HG03045 (cell line): Measurements from ENCODE around the gene LGI4.
"Not testable (repeated sequence)": the region's sequence is repeated elsewhere in the genome, so short reads cannot be mapped to it uniquely, and the experiment has no call there.

Experiments
- ATAC-seq: cut with Tn5 transposase; IDR thresholded peaks from one replicate; pipeline ENCODE4 v1.9.1; 2021; ENCODE audit warnings: mild to moderate bottlenecking, moderate library complexity; ENCODE audit not compliant: unreplicated experiment

The LGI4 gene

GRCh38 chr19:35107545-35107944, 27.3 kb downstream of the LGI4 start:
- ATAC-seq, result no peak

DNA sequence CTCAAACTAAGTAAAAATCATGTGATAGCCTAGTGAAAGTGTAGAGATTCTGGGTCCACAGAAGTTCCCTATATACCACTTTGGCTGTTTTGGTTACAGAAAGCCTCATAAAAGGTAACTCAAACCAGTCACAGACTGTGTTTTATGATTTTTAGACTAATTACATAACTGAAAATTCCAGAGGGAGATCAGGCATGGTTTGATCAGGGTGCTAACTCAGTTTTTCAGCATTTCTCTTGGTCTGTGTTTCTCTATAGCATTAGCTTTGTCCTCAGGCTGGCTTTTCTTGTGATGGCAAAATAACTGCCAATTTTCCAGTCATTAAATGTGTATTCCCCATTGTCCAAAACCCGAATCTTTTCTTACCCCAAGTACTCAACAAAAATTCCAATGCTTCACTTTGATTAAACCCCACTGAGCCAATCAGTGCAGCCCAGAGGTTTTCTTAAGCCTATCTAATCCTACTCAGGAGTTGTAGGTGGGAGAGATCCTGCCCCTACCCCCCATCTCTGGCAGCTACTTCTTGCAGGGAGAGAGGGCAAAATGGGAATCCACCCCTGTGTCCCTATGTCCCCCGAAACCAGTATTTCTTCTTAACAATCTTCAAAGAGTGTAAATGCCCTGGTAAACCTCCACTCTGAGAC, 27.8 kb downstream of the LGI4 start:
- ATAC-seq, result no peak

GRCh38 chr19:35106291-35106583, 28.6 kb downstream of the LGI4 start:
- no peak for ATAC-seq

DNA sequence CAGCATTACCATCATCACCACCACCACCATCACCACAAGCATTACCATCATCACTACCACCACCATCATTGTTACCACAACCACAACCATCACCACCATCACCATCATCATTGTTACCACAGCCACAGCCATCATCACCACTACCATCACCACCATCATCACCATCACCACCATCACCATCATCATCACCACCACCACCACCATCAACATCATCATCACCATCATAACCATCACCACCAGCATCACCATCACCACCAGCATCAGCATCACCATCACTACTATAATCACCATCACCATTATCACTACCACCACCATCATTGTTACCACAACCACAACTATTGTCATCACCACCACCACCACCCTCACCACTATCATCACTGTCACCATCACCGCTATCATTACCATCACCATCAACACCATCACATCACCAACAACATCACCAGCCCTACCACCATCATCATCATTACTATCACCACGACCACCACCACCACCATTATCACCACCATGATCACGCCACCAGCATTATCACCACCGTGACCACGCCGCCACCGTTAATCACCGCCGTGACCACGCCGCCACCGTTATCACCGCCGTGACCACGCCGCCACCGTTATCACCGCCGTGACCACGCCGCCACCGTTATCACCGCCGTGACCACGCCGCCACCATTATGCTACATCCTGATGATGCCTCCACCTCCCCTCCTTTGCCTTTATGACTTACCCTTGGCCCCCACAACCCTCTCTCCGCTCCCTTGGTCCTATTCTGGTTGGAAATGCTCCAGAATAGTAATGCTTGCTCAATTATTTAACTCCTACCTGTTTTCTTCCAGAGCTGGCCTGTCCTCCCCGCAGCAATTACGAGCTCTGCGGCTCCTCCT, 29.2 kb downstream of the LGI4 start:
- ATAC-seq, result no peak

DNA sequence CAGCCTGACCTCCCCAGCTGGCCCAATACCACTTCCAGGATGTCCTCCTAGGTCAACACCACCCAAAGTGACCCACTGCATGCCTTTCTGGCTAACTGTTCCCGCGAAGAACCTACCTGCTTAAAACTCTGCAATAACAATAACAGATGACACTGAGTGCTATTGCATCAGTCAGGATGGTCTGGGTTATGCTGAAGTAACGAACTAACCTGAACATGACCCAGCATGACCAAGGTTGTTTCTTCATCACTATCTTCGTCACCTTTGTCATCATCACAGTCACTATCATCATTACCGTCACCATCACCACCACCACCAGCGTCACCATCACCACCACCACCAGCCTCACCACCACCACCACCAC, 29.8 kb downstream of the LGI4 start:
- ATAC-seq, result no peak

- no peak for ATAC-seq
Observed at GRCh38 chr19:35104361-35104760, 30.5 kb downstream of the LGI4 start.

DNA sequence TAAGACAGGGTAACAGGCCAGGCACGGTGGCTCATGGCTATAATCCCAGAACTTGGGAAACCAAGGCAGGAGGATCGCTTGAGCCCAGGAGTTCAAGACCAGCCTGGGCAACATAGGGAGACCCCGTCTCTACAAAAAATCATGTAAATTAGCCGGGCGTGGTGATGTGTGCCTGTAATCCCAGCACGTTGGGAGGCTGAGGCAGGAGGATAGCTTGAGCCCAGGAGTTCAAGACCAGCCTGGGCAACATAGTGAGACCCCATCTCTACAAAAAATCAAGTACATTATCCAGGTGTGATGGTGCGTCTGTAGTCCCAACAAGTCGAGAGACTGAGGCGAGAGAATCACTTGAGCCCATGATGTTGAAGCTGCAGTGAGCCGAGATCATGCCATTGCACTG, 31.2 kb downstream of the LGI4 start:
- not testable (repeated sequence) for ATAC-seq

- not testable (repeated sequence) for ATAC-seq
Observed at GRCh38 chr19:35101949-35102348, 32.9 kb downstream of the LGI4 start.

DNA sequence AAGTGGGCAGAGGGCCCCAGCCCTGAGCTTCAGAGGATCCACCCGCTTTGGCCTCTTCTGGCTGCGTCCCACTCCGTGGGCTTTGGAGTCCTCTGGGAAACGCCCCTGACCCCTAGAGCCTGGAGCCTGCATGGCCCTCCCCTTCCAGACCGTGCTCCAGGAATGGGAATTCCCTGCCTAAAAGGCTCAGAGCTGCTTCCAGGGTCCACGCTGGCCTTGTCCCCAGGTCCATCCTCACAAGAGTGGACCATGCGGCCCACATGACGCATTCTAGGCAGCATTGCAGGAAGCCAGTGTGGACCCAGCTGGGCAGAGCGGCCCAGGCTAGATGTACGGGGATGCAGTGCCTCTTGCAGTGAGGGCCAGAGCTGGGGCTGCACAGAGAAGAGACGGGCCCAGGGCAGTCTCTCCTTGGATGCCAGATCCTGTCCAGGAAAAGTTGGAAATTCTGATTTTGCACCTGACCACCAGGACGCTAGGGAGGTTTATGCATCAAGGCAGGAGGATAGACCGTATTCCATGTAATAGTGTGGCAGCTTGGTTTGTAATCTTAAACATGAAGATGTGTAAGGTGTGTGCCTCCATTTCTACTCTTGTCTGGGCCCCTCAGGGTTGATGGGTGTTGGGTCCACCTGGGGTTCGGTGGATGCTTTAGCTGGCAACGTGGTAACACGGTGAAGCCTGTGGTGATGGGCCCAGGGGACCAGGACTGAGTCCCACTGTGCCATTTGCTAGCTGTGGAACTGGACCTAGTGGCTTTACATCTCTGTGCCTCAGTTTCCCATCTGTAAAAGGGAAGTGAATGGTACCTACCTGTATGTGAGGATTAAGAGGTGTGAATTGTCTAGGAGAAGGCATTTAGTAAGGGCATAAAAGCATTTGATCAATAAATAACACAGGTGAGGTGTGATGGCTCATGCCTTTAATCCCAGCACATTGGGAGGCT, 34.0 kb downstream of the LGI4 start:
- ATAC-seq, result no peak

GRCh38 chr19:35099897-35100275, 35.0 kb downstream of the LGI4 start:
- ATAC-seq, result no peak

DNA sequence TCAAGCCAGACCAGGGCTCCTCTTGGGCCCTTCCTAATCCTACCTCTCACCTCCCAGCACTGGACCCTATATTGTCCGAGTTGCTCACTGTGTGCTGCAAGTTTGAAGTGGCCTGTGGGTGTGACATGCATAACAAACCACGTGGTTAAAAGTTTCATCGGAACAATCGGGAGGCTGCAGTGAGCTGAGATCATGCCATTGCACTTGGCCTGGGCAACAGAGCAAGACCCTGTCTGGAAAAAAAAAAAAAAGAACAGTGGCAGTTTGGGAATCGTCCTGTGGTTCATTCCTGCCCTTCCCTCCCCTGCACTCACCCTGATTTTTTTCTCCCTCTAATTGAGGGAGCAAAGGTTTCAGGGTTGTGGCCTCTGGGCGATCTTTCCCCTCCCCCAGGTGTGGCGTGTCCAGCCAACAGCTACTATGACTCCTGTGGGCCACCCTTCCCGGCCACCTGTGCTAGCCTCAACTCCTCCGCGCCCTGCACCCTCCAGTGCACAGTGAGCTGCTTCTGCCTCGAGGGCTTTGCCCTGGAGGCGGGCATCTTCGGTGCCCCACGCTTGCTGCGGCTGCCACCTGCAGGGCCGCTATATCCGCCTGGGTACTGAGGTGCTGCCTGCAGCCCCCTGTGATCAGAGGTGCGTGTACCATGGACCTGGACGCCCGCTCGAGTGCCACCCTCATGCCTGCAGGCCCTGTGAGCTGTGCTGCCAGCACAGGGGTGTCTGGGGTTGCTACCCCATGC, 35.5 kb downstream of the LGI4 start:
- ATAC-seq, result no peak

GRCh38 chr19:35098413-35099049, 36.3 kb downstream of the LGI4 start:
- ATAC-seq, result no peak

- no peak for ATAC-seq
Observed at GRCh38 chr19:35095667-35096368, 39.0 kb downstream of the LGI4 start.

DNA sequence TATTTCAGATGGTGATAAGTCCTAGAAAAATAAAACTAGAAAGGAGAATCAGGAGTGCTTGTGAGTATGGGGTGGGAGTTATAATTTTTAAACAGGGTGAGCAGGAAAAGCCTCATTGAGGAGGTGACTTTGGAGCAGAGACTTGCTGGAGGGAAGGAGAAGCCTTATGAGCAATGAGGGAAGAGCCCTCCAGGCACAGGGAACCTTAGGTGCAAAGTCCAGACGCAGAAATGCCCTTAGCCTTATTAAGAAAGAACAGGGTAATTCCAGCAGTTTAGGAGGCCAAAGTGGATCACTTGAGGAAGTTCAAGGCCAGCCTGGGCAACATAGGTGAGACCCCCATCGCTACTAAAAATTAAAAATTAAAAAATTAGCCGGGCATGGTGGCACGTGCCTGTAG, 40.2 kb downstream of the LGI4 start:
- ATAC-seq, result no peak

GRCh38 chr19:35093941-35094647, 40.8 kb downstream of the LGI4 start:
- no peak for ATAC-seq

DNA sequence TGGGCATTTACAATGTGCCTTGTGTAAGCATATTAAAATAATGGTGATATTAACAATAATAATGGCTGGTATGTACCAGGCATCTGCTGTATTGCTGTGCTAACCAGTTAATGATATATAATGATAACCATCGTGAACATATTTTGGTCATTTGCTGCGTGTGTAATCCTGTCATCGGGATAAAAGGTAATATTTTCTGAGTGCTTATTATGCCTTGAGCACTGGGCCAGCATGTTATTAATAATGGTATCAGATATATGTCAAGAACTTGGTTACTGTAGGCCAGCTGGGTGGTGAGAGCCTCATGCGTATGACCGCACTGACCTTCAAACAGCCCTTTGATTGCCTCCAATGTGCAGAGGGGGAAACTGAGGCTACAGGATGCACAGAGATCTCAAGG, 41.4 kb downstream of the LGI4 start:
- no peak for ATAC-seq

- no peak for ATAC-seq
Observed at GRCh38 chr19:35090506-35091214, 44.2 kb downstream of the LGI4 start.

DNA sequence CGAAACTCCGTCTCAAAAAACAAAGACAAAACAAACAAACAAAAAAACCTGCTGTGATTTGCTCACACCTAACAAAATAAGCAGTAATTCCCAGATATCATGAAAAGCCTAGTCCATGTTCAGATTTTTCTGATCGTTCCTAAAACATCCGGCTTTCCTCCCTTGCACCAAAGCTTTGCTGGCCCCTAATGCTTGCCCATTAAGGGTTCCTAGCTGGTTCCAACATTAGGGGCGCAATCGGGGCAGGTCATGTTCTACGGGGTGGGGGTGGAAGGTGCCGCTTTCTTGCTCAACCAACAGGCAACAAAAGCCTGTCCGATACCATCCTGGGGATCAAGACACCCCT, 44.7 kb downstream of the LGI4 start:
- ATAC-seq, result no peak

DNA sequence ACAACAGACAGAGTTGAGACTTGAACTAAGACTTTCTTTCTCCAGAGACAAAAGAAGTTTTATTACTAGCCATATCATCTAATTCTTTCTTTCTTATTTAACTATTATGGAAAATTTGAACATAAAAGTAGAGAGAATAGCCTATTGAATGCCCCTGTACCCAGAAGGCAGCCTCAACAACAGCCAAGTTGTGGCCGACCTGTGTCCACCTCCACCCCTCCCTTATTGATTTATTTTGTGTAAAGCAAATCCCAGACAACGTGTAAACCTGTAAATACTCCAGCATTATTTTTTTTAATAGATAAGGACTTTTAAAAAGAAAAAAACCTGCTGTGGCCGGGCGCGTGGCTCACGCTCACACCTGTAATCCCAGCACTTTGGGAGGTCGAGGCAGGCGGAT, 45.3 kb downstream of the LGI4 start:
- no peak for ATAC-seq
